Right lobe of liver (tissue), 4 donors: ENCODE results near the gene EDNRB.

Experiments
- POLR2A ChIP-seq: fragments of 450-650 bp; IDR thresholded peaks from one replicate; pipeline ENCODE4 v1.6.1; 2017; ENCODE audit warnings: antibody characterized with exemption, mild to moderate bottlenecking
- TF ChIP-seq, protein P1 (sequence below), 4 donors: fragments of 200-600 bp in 3 of 4; fragments of 450-650 bp in 1 of 4; IDR thresholded peaks; one replicate each; pipeline versions ENCODE4 v1.5.1 to v1.8.0; 2016 to 2022; ENCODE audit warnings: antibody characterized with exemption in 4 of 4, mild to moderate bottlenecking in 2 of 4
- donor health status: DM: no; HTN: no; CAD: no.
- donor health status: DM: no; HTN: no; CAD: no.
- donor health status: DM: no; HTN: yes; CAD: no.

DNA sequence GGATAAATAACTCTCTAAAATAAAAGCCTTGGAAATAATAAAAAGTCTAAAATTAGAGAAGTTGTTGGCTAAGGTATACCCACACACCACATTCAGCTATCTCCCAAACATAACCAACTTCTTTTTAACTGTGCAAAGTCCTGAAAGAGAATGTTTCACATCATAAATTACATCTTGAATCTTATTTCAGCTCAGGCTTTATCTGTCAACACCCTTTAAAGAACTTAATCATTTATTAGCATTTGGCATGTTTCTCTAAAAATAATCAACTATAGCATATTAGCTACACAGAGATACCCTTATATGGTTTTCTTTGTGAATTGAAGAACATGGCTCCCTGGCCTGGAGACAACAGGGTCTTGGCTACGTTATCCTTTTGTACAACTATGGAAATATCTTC lies 6.9 kb downstream of the EDNRB start:
- TF ChIP-seq, protein P1, sequence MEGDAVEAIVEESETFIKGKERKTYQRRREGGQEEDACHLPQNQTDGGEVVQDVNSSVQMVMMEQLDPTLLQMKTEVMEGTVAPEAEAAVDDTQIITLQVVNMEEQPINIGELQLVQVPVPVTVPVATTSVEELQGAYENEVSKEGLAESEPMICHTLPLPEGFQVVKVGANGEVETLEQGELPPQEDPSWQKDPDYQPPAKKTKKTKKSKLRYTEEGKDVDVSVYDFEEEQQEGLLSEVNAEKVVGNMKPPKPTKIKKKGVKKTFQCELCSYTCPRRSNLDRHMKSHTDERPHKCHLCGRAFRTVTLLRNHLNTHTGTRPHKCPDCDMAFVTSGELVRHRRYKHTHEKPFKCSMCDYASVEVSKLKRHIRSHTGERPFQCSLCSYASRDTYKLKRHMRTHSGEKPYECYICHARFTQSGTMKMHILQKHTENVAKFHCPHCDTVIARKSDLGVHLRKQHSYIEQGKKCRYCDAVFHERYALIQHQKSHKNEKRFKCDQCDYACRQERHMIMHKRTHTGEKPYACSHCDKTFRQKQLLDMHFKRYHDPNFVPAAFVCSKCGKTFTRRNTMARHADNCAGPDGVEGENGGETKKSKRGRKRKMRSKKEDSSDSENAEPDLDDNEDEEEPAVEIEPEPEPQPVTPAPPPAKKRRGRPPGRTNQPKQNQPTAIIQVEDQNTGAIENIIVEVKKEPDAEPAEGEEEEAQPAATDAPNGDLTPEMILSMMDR (IDR thresholded peaks at IDR 0.05): no peak
- no peak for TF ChIP-seq POLR2A
